MM.1S (cell line): ENCODE data around the gene DVL1.
"Not testable (repeated sequence)": the region's sequence is repeated elsewhere in the genome, so short reads cannot be mapped to it uniquely, and the experiment has no call there.

ENCODE experiments used
- DNase-seq: peaks from one replicate; pipeline ENCODE4 v3.0.0-alpha.2; 2015
- H2AFZ ChIP-seq: fragments of 300-600 bp; sonication (generic); 2 replicates; pipeline ENCODE4 v1.6.0; 2016; ENCODE audit warnings: antibody characterized with exemption, low read length
- H3F3A ChIP-seq: fragments of 300-600 bp; sonication (generic); 2 replicates; pipeline ENCODE4 v1.6.1; 2016; ENCODE audit warnings: mild to moderate bottlenecking, antibody characterized with exemption, low read length, moderate library complexity, mixed read lengths; ENCODE audit not compliant: insufficient read depth
- H3K27ac ChIP-seq: fragments of 300-600 bp; sonication (generic); 2 replicates; pipeline ENCODE4 v1.5.1; 2016; ENCODE audit warnings: mild to moderate bottlenecking, low read length
- H3K27me3 ChIP-seq: fragments of 300-600 bp; sonication (generic); replicated peaks from 2 replicates; pipeline ENCODE4 v1.6.0; 2016; ENCODE audit warnings: low read length; ENCODE audit not compliant: insufficient read depth
- H3K36me3 ChIP-seq: fragments of 300-600 bp; sonication (generic); replicated peaks from 2 replicates; pipeline ENCODE4 v1.6.1; 2016; ENCODE audit warnings: mild to moderate bottlenecking, low read length, mixed read lengths; ENCODE audit not compliant: insufficient read depth
- H3K4me1 ChIP-seq: fragments of 300-600 bp; sonication (generic); 2 replicates; pipeline ENCODE4 v1.6.1; 2016; ENCODE audit warnings: low read length, mixed read lengths
- H3K4me2 ChIP-seq: fragments of 300-600 bp; sonication (generic); 2 replicates; pipeline ENCODE4 v1.6.0; 2016; ENCODE audit warnings: low read depth, low read length
- H3K4me3 ChIP-seq: fragments of 300-600 bp; sonication (generic); 2 replicates; pipeline ENCODE4 v1.5.1; 2016; ENCODE audit warnings: low read length, mixed read lengths
- H3K79me2 ChIP-seq: fragments of 300-600 bp; sonication (generic); 2 replicates; pipeline ENCODE4 v1.6.1; 2016; ENCODE audit warnings: mixed run types, low read length, mixed read lengths
- H3K9ac ChIP-seq: fragments of 300-600 bp; sonication (generic); 2 replicates; pipeline ENCODE4 v1.6.1; 2016; ENCODE audit warnings: low read length, mixed read lengths
- H3K9me2 ChIP-seq: fragments of 300-600 bp; sonication (generic); replicated peaks from 2 replicates; pipeline ENCODE4 v1.6.1; 2016; ENCODE audit warnings: mild to moderate bottlenecking, low read length, mixed read lengths; ENCODE audit not compliant: insufficient read depth
- H3K9me3 ChIP-seq: fragments of 300-600 bp; sonication (generic); replicated peaks from 2 replicates; pipeline ENCODE4 v1.6.1; 2016; ENCODE audit warnings: mild to moderate bottlenecking, low read length, mixed read lengths; ENCODE audit not compliant: insufficient read depth
- H4K20me1 ChIP-seq: fragments of 300-600 bp; sonication (generic); 2 replicates; pipeline ENCODE4 v1.6.1; 2016; ENCODE audit warnings: mild to moderate bottlenecking, low read length, moderate library complexity, mixed read lengths; ENCODE audit not compliant: insufficient read depth
- CTCF ChIP-seq: fragments of 300-600 bp; sonication (generic); IDR thresholded peaks from 2 replicates; pipeline ENCODE4 v1.5.1; 2016; ENCODE audit warnings: antibody characterized with exemption, low read length, mixed read lengths
- EZH2 ChIP-seq: fragments of 300-600 bp; sonication (generic); optimal IDR thresholded peaks from 2 replicates; pipeline ENCODE3; 2017; ENCODE audit warnings: low read depth, mild to moderate bottlenecking, antibody characterized with exemption, low read length, mixed read lengths
- EZH2phosphoT487 ChIP-seq: fragments of 300-600 bp; sonication (generic); IDR thresholded peaks from 2 replicates; pipeline ENCODE4 v1.6.1; 2018; ENCODE audit warnings: antibody characterized with exemption, low read length

DVL1 gene

GRCh38 chr1:1387098-1388077 is 38.2 kb upstream of the DVL1 start:
- DNase-seq = no peak
- no peaks in the 10 kb centered on the region for H4K20me1 ChIP-seq
- no peaks in the 10 kb centered on the region for H3K4me1 ChIP-seq
- H3K9me2 ChIP-seq = no peaks in the 10 kb centered on the region
- peaks cover 30% of the 10 kb centered on the region for H3K36me3 ChIP-seq
- TF ChIP-seq CTCF = no peak
- no peak for TF ChIP-seq EZH2phosphoT487
- no peak for TF ChIP-seq EZH2
- no peak overlapping the region for H3K9ac ChIP-seq
- H3K27ac ChIP-seq = no peak overlapping the region
- no peak overlapping the region for H2AFZ ChIP-seq
- no peaks in the 10 kb centered on the region for H3K27me3 ChIP-seq
- no peaks in the 10 kb centered on the region for H3K9me3 ChIP-seq
- H3F3A ChIP-seq = no peaks in the 10 kb centered on the region
- H3K4me3 ChIP-seq = no peak overlapping the region
- no peak overlapping the region for H3K4me2 ChIP-seq
- peaks cover 23% of the 10 kb centered on the region for H3K79me2 ChIP-seq

- Histone ChIP-seq H3K4me3 (no peak overlapping the region), H2AFZ (no peak overlapping the region), H3K9me2 (no peaks in the 10 kb centered on the region), H3K9ac (no peak overlapping the region), H3K79me2 (peaks cover 20% of the 10 kb centered on the region; the same call in 1 of the 2 replicates), H4K20me1 (no peaks in the 10 kb centered on the region), H3F3A (no peaks in the 10 kb centered on the region), H3K27me3 (no peaks in the 10 kb centered on the region), H3K4me1 (no peaks in the 10 kb centered on the region), H3K9me3 (no peaks in the 10 kb centered on the region), H3K27ac (no peak overlapping the region), H3K36me3 (peaks cover 26% of the 10 kb centered on the region), H3K4me2 (no peak overlapping the region)
- TF ChIP-seq CTCF = no peak
- no peak for TF ChIP-seq EZH2phosphoT487
- no peak for DNase-seq
Observed at GRCh38 chr1:1385931-1386330, 36.7 kb upstream of the DVL1 start.

- not testable (repeated sequence) for H3K4me3 ChIP-seq, H3K27ac ChIP-seq, DNase-seq, H3K9me3 ChIP-seq, H3K9ac ChIP-seq, H3F3A ChIP-seq, H3K27me3 ChIP-seq, H3K4me2 ChIP-seq, H4K20me1 ChIP-seq, H2AFZ ChIP-seq, H3K9me2 ChIP-seq, H3K4me1 ChIP-seq
- Histone ChIP-seq H3K36me3 (peaks cover 26% of the 10 kb centered on the region), H3K79me2 (peaks cover 16% of the 10 kb centered on the region; the same call in 1 of the 2 replicates)
Observed at GRCh38 chr1:1385339-1385738, 36.1 kb upstream of the DVL1 start.

- no peak overlapping the region for H3K4me3 ChIP-seq
- H3K9me3 ChIP-seq = no peaks in the 10 kb centered on the region
- no peak overlapping the region for H3K9ac ChIP-seq
- no peak overlapping the region for H2AFZ ChIP-seq
- H3K27ac ChIP-seq = no peak overlapping the region
- no peak overlapping the region for H3K4me2 ChIP-seq
- H3K4me1 ChIP-seq = no peaks in the 10 kb centered on the region
- H3K9me2 ChIP-seq = no peaks in the 10 kb centered on the region
- 0 out of 2 replicates have a peak, but pooled peaks cover 4% of the 10 kb centered on the region for H3K36me3 ChIP-seq
- TF ChIP-seq EZH2 (no peak), EZH2phosphoT487 (no peak), CTCF (no peak)
- peaks cover 9% of the 10 kb centered on the region; the same call in 1 of the 2 replicates for H3F3A ChIP-seq
- no peak for DNase-seq
- H3K79me2 ChIP-seq = peaks cover 6% of the 10 kb centered on the region; the same call in 1 of the 2 replicates
- no peaks in the 10 kb centered on the region for H3K27me3 ChIP-seq
- no peaks in the 10 kb centered on the region for H4K20me1 ChIP-seq
Observed at GRCh38 chr1:1381294-1381693, 32.1 kb upstream of the DVL1 start.
